UCSD-AML1 (cell line): ENCODE data around the gene PTK6.

Source experiments
- DNase-seq: peaks from one replicate; lab custom pipeline; 2025; ENCODE audit not compliant: unreplicated experiment; lab: John Stamatoyannopoulos, UW

The PTK6 gene

DNA sequence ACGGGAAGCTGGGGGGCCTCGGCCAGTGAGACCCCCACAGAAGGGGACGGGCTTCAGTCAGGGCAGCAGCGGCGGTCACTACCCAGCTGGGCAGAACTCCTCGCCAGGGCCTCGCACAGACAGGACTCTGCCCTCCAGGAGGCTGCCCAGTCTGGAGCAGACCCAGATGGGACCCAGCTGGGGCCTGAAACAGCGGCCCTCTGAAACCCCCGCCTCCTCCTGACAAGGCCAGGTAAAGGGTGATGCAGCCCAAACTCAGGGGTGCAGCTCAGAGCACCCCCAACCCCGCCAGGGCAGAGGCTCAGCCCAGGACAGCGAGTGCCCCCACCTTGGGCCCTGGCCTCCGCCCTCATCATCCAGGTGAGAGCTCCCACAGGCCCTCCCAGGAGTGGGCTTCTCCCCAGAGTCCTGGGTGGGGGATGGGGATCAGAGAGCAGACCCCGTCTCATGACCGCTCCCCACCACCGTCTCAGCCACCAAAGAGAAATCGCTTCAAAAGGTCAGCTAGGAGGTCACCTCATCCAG lies 40.5 kb downstream of the PTK6 start:
- no peak for DNase-seq

DNA sequence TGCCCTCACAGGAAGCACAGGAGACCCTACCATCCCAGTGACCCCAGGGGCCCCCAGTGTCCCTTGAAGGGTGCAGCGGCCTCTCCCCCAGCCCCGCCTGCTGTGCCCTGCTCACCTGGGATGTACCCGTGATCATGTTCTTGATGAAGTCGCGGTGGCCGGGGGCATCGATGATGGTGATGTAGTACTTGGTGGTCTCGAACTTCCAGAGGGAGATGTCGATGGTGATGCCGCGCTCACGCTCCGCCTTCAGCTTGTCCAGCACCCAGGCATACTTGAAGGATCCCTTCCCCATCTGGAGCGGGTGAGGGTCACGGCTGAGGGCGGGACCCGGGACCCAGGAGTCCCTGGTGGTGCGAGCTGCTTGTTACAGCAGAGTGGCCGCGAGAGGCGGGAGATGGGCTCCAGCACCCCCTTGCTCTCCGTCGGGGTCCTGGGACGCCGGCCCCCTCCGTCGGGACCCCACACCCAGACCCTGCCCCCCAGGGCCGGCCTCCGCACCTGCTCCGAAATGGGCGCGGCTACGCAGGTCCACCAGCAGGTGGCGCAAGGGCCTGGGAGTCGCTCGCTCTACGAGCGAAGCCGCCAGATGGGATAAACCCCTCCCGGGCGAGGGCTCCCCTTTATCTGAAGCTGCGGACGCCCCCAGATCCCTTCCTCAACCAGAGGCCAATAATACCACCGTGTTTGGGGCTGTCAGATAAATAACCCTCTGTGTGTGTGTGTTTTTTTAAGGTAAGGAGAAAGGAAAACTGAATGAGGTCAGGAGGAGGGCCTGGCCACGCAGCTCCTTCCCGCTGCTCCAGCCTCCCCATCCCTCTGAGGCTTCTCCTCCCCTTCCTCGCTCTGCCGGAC lies 41.2 kb downstream of the PTK6 start:
- DNase-seq, result peak; percentile 62

DNA sequence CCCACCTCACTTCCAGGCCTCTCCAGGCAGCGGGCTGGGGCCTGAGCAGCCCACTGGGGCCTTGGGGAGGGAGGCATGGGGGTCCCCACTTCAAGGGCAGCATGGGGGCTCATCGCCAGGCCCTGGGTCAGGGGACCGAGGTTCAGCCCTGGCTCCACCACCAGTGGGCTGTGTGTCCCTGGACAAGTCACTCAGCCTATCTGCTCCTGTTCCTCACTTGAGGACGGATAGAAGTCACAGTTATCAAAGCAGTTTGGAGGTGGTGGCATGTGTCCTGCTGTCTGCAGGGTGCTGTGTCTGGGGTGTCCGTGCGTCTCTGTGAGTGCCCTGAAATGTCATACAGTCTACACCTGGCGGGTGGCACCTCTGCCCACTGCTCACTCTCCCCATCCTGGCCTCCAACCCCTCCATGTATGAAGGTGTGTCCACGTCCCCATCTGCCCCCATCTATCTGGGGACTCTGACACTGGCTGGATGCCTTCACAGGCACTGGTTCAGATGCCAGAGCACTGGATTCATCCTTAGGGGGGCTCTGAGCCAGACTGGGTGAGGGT lies 41.9 kb downstream of the PTK6 start:
- DNase-seq, result no peak

DNA sequence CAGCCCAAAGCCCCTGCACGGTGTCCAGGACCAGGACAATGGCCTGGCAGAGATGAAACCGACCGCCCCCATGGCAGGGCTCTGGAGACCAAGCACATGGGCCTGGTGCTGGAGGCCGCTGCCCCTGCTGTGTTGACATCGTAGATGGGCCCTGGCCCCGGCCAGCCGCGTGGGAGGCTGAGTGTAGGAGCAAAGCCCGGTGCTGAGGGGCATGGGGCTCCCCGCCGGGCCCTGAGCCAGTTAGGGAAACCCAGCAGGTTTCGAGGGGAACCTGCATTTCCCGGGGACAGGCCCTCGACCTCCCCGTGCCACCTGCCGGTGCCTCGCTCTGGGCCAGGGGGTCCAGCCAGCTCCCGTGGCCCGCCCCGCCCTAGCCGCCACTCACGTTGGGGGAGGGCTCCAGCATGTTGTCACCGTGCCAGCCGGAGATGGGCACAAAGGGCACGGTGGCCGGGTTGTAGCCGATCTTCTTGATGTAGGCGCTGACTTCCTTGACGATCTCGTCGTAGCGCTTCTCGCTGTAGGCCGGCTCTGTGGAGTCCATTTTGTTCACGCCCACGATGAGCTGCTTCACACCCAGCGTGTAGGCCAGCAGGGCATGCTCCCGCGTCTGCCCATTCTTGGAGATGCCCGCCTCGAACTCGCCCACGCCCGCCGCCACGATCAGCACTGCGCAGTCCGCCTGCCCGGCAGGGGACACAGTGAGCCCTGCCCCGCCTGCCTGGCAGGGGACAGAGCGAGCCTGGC lies 42.6 kb downstream of the PTK6 start:
- no peak for DNase-seq

DNA sequence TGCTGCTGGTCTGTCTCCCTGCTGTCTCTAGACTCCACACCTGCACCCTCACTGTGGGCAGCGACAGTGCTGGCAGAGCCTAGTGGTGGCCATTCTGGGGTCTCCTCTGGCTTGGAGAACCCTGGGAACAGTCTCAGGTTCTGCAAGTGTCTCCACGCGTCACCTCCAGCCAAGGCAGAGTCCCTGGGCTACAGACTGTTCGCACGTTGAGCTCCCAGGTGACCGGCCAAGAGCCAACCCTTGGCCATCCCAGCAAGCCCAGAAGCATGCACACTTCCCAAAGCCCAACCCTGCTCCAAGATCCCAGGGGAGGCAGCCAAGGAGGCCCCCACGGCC lies 43.1 kb downstream of the PTK6 start:
- DNase-seq, result no peak

DNA sequence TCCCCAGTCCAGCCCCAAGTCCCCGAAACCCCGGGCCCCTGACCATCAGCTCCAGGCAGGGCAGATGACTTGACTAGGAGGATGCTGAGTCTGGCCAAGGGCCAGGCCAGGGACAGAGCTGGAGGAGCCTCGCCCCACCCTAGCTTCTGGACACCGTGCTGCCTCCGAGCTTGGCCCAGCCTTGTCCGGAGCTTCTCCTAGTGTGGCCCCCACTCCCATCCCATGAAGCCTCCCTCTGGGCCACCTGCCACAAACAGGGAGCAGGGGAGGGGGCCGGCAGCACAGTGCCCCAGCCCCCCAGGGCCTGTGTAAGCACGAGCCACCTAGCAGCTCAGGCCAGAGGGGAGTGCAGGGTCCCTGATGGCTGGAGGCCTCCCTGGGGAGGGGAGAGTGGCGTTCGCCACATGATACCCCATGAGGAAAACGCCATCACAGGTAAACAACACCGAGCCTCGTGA lies 43.6 kb downstream of the PTK6 start:
- no peak for DNase-seq

DNA sequence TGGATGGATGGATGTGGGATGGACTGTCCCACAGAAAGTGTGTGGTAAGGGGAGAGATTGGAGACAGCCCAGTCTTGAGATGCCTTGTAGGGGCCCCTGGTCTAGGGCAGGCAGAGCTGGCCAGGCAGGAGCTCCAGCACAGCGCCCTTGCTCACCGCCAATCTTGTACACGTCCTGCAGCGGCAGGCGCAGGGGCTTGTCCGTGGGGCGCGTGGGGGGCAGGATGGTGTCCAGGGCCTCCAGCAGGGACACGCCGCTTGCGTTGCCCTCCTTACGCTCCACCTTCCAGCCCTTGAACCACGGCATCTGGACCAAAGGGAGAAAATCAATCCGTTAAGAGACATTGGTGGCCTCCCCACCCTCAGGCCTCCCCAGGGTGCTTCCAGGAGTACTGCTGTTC lies 44.2 kb downstream of the PTK6 start:
- no peak for DNase-seq

DNA sequence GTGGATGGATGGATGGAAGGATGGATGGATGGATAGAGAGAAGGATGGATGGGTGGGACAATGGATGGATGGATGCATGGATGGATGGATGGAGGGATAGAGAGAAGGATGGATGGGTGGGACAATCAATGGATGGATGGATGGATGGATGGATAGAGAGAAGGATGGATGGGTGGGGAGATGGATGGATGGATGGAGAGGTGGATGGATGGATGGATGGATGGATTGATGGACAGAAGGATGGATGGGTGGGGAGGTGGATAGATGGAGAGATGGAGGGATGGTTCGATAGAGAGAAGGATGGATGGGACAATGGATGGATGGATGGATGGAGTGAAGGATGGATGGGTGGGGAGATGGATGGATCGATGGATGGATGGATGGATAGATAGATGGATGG lies 44.7 kb downstream of the PTK6 start:
- DNase-seq, result no peak

DNA sequence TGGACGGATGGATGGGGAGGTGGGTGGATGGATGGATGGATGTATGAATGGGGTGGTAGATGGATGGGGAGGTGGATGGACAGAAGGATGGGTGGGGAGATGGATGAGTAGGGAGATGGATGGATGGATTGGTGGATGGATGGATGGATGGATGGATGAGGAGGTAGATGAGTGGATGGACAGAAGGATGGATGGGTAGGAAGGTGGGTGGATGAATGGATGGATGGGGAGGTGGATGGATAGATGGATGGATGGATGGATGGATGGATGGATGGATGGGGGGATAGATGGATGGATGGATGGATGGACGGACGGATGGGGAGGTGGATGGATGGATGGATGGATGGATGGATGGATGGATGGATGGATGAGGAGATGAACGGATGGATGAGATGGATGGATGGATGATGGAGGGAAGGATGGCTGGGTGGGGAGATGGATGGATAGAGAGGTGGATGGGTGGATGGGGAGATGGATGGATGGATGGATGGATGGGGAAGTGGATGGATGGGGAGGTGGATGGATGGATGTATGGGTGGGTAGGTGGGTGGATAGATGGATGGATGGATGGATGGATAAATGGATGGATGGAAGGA lies 45.4 kb downstream of the PTK6 start:
- no peak for DNase-seq

DNA sequence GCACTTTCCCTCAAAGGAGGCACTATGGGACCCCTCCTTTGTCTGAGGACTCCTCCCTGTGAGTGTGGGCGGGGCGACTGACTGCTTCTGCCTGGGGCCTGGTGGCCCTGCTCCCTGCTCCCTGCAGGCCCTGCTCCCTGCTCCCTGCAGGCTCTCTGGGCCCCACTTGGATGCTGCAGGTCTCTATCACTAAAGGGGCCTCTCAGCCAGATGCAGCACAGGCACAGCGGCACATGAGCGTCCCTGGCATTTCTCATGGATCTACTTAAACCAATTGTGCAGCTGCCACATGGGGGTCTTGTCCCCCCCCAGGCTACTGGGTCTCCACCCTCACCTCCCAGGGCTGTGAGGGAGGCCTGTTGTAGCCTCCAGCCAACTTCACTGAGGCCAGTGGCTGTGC lies 46.1 kb downstream of the PTK6 start:
- no peak for DNase-seq

DNA sequence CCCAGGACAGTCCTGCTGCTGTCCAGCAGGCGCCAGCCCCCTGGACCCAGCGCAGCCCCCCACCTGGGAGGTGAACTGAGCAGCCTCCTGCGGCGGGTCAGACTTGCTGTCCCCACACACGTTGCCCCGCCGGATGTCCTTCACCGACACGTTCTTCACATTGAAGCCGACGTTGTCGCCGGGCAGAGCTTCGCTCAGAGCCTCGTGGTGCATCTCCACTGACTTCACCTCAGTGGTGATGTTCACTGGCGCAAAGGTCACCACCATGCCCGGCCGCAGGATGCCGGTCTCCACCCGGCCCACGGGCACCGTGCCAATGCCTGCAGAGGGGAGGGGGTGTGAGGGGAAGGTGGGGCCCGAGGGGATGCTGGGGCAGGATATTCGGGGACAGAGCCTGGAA lies 46.8 kb downstream of the PTK6 start:
- no peak for DNase-seq

DNA sequence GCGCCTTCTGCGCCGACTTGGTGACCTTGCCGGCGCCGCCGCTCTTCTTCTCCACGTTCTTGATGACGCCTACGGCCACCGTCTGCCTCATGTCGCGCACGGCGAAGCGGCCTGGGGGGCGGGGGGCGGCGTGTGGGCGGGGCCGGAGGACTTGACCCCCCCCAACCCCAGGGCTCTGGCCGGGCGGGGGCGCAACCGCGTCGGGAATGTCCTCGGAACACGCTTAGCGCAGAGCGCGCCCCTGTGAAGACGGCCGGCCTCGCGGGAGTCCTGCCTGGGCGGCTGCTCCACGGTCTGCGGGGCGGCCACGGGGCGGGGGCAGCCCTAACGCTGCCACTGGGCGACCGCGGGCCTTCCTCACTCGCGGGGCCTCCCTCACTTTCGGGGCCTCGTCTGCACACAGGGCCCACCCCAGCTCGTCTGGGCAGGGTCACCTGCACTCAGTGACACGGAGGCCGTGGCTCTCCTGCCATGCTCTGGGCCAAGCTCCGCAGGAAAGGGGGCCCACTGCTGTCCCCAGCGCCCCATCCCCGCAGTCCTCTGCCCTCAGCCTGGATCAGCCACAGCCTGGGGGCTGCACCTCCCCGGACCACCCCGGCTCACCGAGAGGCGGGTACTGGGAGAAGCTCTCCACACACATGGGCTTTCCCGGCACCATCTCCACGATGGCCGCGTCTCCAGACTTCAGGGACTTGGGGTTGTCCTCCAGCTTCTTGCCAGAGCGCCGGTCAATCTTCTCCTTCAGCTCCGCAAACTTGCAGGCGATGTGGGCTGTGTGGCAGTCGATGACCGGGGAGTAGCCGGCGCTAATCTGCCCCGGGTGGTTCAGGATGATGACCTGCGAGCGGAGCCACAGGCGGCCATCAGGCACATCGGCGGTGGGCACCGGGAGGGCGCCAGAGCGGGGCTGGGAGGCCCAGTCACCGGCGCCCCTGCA lies 48.6 kb downstream of the PTK6 start:
- no peak for DNase-seq

DNA sequence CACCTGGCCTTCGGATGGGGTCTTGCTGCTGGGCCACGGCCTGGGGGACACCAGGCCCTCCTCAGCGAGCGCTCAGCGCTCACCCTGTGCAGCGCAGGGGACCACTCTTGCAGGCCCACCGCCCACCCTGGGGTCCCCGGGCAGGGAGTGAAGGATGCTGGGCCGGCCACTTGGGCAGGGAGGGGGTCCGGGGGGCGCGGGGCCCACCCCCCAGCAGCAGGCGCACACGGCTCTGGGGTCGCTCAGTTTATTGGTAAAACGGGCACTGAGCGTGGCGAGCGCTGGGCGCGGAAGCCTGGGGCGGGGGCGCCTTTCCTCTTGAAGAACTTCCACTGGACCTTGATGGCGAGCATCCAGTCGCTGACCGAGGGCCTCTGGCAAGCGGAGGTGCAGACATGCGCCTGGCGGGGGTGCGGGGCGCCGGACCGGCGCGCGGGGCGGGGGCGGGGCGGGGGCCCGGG lies 49.4 kb downstream of the PTK6 start:
- DNase-seq, result no peak

DNA sequence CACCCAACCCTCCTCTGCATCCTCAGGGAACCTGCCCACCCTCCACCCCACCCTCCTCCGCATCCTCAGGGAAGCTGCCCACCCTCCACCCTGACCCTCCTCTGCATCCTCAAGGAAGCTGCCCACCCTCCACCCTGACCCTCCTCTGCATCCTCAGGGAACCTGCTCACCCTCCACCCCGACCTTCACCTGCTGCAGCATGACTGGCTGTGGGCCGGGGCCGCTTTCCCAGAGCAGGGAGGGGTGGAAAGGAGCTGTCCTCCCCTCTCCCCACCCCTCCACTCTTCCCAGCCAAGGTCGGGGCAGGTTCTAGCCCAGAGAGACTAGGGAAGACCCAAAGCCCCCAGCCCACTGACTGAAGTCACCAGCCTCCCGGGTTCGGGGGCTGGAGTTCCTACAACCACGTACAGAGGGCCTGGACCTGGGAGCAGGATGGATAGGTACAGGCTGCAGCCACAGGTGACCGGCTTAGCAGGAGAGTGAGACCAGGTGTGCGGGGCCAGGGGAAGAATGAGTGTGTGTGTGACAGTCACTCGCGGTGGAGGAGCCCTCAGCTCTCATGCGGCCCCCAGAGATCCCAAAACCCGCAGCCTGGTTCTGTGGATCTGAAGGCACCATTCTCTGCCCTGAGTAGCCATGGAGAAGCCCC lies 49.9 kb downstream of the PTK6 start:
- DNase-seq, result no peak

DNA sequence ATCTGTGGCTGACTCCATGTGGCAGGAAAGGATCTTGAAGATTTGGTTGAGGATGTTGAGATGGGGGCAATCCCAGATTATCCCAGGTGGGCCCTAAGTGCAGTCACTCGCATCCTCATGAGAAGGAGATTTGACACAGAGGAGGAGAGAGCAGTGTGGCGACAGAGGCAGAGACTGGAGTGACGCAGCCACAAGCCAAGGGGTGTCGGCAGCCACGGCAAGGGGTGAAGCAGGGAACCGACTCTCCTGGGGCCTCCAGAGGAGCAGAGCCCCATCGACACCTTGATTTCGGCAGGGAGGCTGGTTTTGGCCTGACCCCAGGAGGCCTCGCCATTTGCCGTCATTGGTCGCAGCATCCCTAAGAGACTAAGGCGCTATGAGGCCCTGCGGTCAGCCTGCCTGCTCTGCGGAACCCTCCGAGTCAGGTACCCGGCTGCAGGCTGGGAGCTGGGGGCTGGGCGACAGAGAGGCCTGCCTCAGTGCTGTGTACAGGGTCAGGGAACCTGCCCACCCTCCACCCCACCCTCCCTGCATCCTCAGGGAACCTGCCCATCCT lies 50.8 kb downstream of the PTK6 start:
- DNase-seq, result no peak

DNA sequence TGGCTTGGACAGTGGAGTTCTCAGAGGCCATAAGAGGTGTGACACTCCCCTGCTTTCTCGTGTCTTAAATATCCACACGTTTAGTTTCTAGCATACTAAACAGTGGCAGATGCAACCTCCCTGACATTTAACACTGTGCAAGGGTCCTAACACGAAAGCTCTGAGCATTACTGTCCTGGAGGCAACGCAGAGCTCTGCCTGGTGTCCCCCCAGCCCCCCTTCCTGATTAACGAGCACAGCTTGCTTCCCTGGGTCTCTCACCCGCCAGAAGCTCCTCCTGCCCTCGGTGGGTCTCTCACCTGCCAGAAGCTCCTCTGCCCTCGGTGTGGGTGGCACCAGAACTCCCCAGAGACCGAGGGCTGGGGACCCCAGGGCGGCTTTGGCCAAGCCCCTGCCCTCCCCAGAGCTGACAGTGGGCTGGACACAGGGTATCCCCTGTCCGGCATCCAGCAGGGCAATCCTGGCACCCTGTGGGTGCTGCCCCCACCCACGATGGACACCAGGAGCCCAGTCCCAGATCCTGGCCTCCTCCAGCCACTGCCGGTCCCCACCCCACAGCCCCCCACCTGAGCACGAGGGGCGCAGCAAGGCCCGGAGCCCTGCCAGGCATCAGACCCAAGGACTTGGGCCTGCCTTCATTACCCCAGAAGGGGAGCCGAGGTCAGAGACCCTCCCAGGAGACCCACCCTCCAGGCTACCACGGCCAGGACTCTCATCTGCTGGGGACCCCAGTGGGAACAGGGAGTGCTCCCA lies 52.3 kb downstream of the PTK6 start:
- no peak for DNase-seq

DNA sequence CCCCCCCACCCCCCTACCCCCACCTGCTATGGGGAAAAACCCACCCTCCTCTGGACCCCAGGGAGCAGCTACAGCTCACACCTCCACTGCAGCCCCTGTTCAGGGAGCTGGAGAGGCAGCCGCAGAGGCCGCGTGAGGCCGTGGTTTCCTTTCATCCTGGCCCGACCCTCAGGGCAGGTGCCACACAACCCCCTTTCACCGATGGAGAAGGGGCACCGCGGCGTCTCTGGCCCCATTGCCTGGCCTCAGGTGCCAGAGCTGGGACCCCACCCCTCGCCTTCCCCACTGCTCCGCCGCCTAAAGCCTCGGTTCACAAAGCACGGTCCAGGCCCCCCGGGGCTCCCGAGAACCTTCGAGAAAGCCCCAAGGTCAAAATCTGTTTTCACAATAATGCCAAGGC lies 52.9 kb downstream of the PTK6 start:
- DNase-seq, result no peak

DNA sequence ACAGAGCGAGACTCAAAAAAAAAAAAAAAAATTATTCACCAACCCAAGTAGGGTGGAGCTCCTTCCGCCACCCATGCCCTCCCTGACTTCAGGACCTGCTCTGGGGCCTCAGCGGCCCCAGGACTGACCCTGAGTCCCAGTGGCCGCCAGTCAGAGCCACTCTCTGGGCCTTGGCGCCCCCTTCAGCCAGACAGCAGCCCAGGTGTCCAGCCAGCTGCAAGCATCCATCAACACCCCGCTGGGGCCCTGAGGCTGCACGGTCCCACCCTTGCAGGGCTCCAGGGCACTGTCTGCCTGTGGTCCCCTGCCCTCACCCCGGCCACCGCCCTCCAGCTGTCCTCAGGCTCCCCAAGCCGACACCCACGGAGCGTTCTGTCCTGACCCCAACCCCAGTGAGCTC lies 53.3 kb downstream of the PTK6 start:
- DNase-seq, result no peak

DNA sequence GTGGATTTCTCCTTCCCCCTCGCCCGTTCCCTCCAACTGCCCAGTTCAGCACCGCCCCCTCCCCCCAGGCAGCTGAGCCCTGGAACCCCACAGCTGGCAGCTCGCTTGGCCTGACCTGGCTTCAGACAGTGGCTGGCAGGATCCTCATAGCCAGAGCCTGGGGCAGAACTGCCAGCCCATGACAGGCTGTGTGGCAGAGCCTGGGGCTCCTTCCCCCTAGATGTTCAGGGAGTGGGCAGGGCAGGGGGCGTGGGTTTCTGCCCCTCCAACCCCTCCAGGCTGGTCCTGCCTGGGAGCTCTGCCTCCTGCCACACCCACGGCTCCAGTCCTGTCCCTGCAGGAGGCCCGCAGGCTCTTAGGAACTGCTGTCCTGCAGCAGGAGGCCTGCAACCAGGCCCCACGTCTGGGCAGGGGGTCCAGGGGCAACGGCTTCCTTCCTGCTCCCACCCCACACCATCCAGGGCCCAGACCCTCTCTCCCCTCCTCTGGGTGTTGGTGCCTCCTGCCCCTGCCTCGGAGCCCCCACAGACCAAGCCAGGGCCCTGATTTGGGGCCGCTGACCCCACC lies 55.1 kb downstream of the PTK6 start:
- no peak for DNase-seq
